NCI-H146 treated with DMSO at 0.1 percent for 48 hours (cell line): ENCODE results near the gene CLK3.
"Not testable (repeated sequence)": the region's sequence is repeated elsewhere in the genome, so short reads cannot be mapped to it uniquely, and the experiment has no call there.

Experiments used
- DNase-seq: peaks from one replicate; lab custom pipeline; 2025; ENCODE audit not compliant: unreplicated experiment; lab: John Stamatoyannopoulos, UW

Gene CLK3

GRCh38 chr15:74620636-74621545, 5.3 kb downstream of the CLK3 start:
- no peak for DNase-seq

DNA sequence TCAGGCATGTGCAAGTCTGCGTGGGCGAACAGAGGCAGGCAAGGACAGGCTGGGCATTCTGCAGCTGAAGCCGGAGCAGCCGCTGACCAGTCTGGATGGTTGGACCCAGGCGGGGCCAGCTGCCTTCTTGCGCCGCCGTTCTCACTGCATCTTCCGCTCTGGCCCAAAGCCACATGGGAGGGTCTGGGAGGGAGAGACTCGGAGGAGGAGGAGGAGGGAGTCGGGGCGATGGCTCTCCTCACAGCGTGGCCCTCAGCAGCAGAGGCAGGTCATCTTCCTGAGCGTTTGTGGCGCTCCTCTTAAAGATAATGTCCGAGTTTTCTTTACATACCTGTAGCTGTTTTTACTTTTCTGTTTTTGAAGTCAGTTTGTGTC, 5.9 kb downstream of the CLK3 start:
- DNase-seq: no peak

DNA sequence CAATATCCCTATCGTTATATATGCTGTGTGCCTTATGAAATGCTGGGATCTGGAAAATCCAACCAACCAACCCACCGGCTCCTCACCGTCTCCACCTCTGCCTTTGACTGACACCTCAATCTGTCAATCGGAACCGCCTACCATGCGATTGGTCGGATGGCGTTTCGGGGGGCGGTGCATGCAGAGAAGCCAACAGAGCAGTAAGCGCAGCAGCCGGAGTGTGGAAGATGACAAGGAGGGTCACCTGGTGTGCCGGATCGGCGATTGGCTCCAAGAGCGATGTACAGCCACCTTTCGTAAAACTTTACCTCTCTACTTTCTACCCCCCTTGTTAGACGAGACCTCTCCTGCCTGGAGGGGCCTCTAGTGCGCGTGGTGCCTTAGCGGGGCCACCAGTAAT, 6.3 kb downstream of the CLK3 start:
- no peak for DNase-seq

DNA sequence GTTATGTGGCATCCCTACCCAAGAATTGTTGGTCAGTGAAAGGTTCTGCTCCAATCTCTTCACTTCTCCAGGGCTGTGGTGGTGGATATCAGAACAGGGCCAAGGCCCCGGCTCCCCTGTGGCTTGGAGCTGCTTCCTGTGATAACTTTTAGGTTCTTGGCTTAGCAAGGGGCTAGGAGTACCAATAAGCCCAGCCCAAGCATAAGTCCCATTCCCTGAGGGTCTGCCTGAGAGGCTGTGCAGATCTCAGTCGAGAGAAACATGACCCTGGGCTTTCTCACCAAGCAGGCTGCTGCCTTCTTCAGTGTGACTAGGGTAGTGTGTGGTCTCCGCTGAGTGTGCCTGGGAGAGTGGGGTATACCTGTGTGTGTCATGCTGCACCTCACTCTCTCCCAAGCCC, 7.1 kb downstream of the CLK3 start:
- DNase-seq: no peak

DNA sequence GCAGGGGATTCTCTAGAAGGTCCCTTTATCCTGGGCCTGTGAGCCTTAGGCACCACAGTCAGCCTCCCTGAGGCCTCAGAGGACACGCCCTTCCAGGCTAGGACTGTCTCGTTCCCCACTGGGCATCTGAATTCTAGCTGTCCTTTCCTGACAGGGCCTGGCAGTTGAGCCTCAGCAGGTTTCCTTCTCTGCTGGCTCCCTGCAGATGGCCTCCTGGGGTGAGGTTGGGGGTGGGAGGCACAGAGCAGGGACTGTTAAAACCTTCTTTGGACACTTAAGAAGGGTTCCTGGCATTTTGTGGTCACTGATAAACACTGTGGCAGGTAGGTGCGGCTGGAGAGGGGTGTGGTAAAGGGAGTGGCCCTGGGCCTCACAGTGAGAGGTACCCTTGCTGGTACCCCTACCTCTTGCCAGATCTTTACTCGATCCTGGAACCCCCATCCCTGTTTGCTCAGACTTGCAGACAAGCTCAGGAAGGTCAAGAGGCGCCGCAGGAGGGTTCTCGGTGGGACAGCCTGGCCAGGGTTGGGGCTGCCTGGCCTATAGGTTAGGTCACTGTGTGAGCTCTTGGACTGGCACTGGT, 8.5 kb downstream of the CLK3 start:
- DNase-seq: no peak

DNA sequence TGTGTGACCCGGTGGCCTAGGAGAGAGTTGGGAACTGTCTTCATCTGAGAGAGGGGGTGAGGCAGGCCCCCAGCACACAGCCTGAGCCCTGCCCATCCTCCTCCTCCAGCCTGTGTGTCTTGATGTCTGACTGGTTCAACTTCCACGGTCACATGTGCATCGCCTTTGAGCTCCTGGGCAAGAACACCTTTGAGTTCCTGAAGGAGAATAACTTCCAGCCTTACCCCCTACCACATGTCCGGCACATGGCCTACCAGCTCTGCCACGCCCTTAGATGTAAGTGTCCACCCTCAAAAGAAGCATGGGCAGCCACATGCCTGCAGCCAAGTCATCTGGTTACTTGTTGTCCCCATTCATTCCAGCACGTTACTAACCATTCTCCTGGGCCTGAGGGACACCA, 10.1 kb downstream of the CLK3 start:
- DNase-seq: no peak

DNA sequence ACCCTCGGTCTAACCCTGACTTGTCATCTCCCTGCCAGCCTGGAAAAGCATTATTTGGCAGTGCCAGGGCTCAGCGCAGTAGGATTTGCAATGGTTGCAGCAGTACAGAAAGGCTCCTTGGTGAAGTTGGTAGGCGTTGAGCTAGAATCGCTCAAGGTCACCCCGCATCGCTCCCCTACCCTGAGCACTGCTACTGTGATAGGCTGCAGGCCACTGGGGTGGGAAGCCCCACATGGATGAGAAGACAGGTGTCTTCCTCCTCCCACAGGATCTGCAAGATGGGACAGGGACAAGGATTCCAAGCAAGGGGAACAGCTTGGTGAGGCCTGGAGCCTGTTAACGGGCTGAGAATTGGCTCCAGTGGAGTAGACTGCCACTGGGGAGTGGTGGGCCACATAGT, 10.7 kb downstream of the CLK3 start:
- no peak for DNase-seq

DNA sequence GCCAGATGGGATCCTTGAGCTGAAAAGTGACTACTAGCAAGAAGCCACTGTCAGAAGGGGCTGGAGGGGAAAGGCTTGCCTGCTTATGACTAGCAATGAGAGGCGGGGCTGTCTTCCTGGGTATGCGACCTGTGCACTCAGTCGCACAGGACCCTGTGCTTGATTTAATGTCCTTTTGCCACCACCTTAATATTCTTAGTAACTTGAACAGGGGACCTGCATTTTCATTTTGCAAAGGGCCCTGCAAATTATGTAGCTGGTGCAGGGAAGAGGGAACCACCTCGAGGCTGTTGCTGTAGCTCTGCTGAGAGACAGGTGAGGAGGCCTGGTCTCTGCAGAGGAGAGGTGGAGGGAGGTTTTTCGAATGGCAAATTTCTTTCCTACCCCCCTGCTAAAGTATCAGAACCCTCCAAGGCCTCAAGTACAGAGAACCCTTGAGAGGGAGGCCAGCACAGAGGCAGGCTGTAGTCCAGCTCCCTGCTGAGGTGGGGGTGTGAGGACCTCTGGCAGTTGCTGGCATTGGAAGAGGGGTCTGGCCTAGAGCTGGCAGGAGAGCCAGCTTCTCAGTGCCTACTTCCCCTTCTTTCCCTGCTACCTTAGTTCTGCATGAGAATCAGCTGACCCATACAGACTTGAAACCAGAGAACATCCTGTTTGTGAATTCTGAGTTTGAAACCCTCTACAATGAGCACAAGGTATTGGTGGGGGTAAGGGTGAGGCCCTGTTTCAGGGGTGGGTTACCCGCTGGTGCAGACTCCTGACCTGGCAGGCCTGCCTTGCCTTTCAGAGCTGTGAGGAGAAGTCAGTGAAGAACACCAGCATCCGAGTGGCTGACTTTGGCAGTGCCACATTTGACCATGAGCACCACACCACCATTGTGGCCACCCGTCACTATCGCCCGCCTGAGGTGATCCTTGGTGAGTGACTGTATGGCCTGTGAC, 11.4 kb downstream of the CLK3 start:
- no peak for DNase-seq

DNA sequence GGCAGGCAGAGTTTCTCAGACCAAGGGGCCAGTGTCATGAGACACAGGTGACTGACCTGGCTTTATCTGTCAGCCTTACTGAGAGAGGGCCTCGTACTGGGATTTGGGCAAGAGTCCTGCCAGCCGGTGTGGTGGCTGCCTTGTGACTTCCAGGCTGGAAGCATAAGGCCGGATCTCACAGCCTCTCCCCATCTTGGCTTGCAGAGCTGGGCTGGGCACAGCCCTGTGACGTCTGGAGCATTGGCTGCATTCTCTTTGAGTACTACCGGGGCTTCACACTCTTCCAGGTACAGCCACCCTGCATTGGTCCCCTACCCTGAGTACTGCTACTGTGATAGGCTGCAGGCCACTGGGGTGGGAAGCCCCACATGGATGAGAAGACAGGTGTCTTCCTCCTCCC, 12.1 kb downstream of the CLK3 start:
- DNase-seq: no peak

GRCh38 chr15:74628199-74628598, 12.6 kb downstream of the CLK3 start:
- no peak for DNase-seq

- no peak for DNase-seq
Observed at GRCh38 chr15:74628949-74629348, 13.3 kb downstream of the CLK3 start.

DNA sequence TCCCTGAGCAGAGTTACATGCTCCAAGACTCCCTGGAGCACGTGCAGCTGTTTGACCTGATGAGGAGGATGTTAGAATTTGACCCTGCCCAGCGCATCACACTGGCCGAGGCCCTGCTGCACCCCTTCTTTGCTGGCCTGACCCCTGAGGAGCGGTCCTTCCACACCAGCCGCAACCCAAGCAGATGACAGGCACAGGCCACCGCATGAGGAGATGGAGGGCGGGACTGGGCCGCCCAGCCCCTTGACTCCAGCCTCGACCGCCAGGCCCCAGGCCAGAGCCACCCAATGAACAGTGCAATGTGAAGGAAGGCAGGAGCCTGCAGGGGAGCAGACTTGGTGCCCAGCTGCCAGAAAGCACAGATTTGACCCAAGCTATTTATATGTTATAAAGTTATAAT, 14.1 kb downstream of the CLK3 start:
- not testable (repeated sequence) for DNase-seq

GRCh38 chr15:74630284-74631086, 14.8 kb downstream of the CLK3 start:
- no peak for DNase-seq

- DNase-seq: no peak
Observed at GRCh38 chr15:74631087-74631385, 15.4 kb downstream of the CLK3 start.

DNA sequence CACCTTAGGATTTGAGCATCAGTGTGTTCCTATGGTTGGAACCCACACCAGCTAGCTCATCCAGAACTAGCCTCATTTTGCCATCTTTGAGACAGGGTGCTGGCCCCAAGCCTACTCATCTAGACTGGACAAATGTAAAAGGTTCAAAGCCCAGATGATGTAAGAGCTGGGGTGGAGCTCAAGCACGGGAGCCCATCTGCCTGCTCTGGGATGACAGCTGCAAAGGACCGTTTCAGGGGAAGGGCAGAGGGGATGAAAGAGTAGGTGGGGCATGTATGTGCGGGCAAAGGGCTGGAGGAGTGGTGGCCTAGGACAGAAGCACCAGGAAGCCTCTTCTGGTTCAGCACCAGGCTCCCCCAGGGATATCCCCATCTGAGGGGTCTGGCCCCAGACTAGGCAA, 15.8 kb downstream of the CLK3 start:
- no peak for DNase-seq

- DNase-seq: no peak
Observed at GRCh38 chr15:74631935-74632560, 16.4 kb downstream of the CLK3 start.

GRCh38 chr15:74632601-74633000, 17.0 kb downstream of the CLK3 start:
- DNase-seq: no peak

DNA sequence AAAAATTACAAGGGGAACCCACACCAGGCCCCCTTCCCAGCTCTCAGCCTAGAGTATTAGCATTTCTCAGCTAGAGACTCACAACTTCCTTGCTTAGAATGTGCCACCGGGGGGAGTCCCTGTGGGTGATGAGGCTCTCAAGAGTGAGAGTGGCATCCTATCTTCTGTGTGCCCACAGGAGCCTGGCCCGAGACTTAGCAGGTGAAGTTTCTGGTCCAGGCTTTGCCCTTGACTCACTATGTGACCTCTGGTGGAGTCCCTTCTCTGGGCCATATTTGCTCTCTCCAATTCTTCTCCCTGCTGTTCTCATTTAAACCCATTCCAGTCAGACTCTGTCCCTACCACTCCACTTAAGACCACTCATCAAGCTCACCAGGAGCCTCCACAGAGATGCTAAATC, 18.1 kb downstream of the CLK3 start:
- DNase-seq: no peak

- DNase-seq: no peak
Observed at GRCh38 chr15:74635228-74635627, 19.6 kb downstream of the CLK3 start.

- no peak for DNase-seq
Observed at GRCh38 chr15:74636984-74637383, 21.3 kb downstream of the CLK3 start.

DNA sequence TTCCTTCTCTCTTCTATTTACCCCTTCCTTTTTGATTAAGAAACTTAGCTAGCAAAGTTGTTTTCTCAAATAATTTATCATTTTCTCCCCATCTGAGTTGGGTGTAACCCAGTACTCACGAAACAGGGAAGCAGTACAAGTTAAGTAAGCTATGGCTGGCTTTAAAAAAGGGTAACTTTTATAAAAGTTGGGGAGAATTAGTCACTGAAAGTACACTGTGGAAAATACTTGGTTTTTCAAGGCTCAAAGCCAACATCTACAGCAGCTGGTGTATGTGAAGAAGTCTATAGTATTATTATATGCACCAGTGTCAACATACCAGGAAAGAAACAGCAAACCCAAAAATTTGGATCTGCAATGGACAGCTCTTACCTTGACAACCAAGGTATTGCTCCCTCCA, 25.5 kb downstream of the CLK3 start:
- no peak for DNase-seq
